Measurements from ENCODE around the gene NAV1.
"Not testable (repeated sequence)": the region's sequence is repeated elsewhere in the genome, so short reads cannot be mapped to it uniquely, and the experiment has no call there.

NAV1 gene

DNA sequence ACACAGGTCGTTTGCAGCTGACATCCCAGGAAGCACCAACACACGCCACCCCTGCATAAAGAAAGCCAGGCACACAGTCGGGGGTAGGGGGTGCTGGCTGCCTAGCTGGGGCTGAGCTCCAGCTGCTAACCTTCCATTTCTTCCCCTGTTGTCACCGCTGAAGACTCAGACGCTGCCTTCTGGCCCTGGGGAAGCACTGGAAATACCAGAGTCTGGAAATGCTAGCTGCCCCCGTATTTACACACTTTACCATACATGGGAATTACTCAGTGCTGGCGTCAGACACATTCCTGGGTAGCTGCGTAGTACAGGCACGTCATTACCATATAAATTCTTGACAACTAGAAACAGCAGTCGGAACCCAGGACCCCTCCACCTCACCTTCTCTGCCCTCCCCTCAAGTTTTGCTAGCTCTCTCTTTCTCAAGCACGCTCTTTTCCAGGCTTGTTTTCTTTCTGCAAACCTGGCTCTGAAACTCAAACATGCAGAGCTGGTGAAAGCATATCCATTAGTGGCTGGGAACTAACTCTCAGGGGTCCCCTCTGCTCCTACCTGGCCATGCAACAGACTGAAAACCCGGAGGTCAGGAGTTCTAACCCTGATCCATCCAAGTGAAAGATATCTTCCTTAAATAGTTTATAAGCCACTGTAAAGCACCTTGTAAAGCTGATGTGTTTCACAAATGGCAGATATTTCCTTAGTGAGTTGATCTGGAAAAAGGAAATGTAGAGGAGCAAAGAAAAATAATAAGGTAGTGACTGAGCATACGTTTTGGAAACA is 35.3 kb upstream of the NAV1 start:
- no peak for DNase-seq

DNA sequence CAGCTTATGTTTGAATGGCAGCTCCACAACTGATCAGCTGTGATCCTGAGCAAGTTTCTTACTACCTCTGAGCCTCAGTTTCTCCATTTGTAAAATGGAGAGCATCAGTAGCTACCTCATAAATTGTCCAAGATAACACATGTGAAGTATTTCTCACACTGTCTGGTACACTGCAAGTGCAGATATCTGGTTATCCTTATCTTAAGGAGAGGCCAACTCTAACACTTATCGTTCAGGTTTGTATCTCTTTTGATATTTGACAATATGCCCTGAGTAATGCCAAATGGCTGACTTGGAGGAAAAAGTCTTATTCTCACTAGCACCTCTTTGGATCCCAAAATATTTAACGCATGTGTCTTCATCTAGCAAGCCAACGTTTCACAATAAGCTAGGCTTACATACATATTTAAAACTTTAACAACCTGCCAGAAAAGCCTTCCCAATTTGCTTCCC is 34.7 kb upstream of the NAV1 start:
- no peak for DNase-seq

DNA sequence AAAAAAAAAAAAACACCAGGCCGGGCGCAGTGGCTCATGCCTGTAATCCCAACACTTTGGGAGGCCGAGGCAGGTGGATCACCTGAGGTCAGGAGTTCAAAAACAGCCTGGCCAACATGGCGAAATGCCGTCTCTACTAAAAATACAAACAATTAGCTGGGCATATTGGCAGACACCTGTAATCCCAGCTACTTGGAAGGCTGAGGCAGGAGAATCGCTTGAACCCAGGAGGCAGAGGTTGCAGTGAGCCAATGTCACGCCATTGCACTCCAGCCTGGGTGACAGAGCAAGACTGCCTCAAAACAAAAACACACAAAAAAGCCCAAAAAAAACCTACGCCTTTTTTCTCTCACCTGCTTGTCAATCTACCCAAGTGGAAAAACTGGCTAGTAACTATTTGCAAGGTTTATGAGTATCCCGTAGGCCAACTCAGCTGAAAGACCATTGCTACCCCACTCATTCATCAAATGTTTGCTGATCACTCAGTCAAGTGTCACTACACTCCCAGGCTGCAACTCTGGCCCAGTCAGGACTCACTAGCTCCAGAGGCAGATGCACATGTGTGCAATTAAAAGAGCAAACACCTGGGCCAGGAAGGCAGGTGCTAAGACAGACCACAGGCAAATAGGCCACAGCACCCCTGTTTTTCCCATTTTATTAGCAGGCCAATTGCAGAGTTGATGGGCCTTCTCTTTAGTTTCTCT is 34.0 kb upstream of the NAV1 start:
- DNase-seq, result no peak

DNA sequence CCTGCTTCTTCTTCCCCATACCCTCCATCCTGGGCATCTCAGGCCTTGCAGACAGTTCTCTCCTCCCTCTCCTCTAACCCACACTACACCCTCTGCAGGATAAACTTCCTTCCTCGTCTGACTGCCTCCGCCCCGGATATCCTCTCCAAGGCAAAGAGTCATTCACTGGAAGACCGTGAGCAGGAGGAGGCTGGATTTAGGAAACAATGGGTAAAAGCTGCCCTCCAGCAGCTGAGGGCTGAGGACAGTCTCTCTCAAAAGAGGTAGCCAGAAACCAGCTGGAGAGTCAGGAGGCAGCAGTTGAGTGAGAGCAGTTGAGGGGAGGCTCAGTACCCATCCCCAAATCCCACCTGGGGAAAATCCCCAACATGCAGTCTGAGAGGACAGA is 33.4 kb upstream of the NAV1 start:
- no peak for DNase-seq

DNA sequence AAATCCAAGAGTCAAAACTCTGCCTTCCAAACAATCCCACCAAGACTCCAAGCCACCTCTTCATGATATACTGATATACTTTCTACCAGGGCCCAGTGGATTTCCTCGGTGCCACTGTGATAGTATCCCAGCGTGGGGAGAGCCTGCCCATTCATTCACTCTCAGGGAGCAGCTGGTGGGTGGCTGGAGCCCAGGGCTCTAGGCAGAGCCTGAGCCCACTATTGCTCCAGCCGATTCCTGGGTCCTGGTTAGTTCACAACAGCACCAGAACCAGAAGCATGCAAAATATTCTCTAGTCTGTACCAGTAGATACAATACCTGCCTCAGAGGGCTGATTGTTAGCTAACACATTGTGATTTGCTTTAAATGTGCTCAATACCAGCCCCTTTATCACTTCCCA is 32.8 kb upstream of the NAV1 start:
- DNase-seq, result no peak

DNA sequence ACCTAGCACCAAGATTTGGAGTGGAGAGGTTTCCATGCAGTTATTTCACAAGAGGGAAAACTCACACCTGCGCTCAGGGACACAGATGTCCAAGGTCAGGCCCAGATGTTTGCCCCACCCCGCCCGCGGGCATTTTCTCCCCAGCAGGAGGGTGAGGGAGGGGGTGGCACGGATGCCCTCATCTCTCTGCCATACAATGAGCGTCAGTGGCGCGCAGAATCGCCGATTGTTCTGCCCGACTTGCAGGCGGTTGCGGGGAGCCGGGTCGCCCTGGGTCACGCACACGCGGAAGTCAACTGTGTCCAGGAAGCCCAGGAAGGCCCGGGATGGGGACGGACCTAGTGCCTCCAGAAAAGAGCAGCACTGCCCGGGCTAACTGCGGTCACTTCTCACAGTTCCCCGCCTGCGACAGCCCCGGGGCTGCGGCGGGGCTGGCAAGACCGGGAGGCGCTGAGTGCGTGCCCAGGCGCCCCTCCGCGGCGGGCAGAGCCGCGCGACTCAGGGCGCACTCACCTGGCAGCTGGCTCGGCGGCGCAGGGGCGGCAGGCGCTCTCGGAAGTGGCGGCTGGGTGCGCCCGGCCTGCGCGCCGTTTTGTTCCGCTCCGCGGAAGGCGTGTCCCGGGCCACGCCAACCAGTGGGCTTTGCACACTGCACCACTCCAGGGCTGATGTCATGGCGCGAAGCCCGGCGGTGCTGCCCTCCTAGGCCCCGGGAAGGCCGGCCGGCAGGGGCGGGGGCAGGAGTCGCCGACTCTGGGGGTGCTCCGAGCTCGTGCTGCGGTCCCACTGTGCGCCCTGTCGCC is 32.2 kb upstream of the NAV1 start, which contains the start of gene CSRP1:
CSRP1 (minus strand) TSS at position 567 of the 803 bp plus-strand sequence. CDS start 10,820 bp downstream, outside the sequence.
- peak; percentile 90 for DNase-seq

DNA sequence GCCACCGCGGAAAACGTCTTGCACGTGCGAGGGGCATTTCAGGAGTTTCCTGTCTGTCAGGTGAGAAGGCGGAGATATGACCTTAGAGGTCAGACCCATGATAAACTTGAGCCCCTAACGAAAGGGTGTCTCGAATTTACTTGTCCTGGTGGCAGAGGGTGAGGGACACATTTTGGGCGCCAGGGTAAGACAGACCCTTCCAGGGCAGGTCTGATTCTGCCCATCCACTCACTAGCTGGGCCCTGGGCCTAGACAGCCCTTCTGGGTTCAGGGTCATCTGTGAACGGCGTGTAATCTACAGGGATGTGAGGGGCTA is 31.6 kb upstream of the NAV1 start:
- no peak for DNase-seq

DNA sequence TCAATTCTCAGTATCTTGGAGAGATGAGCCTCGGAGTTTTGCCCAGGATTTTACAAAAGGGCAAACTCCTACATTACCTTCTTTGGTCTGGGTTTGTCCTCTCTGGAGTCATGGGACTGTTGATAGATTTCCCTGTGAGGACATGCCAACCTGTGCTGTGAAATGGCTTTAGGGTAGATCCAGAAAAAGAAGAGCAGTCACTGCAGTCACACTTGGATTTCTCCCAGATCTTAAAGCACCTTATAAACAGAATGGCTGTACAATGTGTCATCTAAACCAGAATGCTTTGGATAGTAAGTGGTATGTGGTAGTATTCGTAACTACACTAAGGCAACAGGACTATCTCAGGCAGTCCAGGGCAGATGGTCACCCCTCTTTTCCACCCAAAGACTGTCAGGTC is 30.1 kb upstream of the NAV1 start:
- no peak for DNase-seq

DNA sequence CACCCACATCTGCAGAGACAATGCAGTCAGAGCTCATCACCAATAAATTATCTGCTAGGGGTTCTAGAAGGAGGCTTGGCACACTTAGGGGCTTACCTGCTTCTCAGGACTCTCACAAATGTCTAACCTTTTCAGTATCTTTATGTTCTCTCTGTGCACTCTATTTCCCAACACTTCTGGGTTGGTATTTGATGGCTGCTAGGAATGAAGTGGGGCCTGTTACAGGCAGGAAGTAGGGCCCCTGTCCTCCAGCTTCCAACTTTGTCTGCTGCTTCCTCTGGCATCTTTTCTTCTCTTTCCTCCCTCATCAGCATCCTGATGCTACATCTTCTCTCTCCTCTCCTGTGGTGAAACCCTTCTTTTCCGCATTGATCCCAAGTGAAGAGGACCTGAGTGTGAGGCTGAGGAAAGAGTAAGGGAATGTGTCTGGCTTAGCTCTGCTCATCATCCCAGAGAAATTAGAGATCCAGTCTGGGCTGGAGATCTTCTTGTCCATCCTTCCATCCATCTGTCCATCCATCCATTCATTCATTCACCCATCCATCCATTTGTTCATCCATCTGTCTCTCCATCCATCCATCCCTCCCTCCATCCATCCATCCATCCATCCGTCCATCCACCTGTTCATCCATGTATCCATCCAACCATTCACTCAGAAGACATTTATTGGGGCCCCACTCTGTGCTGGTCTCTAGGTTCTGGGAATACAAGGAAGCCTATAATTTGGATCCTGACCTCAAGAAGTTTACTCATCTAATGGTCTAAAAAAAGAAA is 29.1 kb upstream of the NAV1 start:
- DNase-seq, result no peak

DNA sequence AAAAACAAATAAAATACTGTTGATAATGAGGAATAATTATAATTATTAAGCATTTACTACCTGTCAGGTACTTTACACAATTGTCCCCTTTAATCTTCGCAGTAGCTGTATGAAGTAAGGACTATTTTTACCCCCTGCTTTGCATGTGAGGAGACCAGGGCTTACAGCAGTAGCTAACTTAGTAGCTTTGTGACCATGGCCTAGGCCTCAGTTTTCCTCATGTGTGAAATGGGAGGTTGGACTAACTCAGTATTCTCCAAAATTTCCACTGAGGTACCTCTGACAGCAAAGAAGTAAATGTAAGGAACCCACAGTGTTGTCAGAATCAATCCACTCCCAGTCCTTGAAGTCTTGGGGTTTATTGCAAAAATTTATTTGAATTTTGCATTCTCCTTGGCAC is 28.2 kb upstream of the NAV1 start:
- no peak for DNase-seq

DNA sequence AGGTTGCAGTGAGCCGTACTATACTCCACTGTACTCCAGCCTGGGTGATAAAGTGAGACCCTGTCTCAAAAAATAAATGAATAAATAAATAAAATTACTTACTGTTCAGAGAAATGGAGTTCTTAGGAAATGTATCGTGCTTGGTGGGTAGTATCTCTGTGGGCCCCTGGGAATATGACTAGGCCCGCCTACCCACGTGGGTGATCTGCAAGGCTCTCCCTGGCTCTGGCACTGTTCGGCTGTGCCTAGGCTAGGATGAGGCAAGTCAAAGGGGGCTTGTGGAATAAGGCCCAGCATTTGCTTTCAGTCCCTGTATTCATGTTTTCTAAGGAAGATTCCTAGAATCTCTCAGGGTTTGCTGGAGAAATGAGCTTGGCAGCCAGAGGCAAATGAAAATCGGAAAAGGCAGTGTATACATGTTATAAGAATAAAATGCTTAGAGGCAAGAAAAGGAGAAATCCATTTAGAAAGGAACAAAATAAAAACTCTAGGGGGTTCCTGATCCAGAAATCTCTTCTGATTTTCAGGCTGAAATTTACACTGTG is 27.5 kb upstream of the NAV1 start:
- DNase-seq, result no peak

DNA sequence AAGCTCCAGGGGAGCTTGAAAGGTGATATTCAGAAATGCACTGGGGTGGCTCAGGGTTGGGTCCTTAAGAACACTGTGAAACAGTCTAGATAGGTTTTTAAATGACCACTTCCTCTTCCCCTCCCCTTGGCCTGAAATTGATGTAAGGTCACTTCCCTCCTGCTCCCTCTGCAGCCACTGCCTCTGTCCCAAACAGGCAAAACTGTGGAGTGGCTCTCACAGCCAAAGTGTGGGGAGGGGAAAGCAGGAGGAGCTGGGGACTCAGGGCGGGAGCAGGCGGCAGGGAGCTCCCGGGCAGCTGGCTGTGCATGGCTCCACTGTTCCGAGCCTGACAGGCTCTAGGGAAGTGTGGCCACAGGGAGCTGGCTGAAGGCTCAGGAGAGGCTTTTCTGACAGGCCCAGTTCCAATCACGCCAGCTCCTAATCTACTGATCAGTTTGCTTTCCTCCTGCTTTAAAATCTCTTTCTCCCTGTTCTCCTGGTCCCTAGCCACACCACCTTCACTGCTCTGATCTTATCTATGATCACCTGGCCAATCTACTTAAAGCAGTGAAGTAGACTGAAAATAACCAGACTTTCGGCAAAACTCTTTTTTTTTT is 26.9 kb upstream of the NAV1 start:
- no peak for DNase-seq

DNA sequence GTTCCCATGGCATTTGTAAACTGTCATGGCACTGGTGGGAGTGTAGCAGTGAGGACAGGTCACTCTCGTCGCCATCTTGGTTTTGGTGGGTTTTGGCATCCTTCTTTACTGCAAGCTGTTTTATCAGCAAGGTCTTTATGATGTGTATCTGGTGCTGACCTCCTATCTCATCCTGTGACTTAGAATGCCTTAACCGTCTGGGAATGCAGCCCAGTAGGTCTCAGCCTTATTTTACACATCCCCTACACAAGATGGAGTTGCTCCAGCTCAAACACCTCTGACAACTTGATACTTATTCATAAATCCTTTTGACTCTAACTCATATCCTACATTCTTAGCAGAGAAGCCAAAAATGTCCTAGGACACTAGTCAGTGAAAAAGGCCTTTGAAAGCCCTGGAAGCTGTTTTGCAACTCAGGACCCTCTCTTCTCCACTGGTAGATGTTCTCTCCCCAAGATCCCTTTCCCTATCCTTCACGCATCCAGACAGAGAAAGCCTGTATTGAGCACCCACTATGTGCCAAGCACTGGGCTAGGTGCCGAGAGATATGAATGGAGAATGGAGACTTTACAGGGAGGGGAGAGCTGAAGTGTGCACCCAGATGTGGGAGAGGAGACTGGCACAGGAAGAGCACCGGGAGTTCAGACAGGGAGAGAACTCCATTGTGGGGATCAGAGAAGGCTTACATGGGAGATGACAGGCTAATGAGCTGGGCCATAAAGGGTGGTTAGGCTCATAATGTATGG is 25.3 kb upstream of the NAV1 start:
- DNase-seq, result no peak

DNA sequence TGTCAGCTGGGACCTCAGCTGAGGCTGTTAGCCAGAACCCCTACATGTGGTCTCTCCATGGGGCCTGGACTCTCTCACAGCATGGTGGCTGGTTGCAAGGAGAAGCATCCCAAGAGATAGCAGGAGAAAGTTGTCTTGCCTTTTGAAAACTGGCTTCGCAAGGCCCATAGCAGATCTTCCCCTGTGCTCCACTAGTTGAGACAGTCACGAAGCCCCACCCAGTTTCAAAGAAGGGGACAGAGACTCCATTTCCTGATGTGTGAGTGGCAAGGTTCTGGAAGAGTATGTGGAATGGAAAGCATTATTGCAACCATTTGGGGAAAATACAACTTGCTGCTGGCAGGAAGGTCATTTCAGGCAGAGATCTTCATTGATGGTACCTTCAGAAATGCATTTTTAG is 24.5 kb upstream of the NAV1 start:
- no peak for DNase-seq

DNA sequence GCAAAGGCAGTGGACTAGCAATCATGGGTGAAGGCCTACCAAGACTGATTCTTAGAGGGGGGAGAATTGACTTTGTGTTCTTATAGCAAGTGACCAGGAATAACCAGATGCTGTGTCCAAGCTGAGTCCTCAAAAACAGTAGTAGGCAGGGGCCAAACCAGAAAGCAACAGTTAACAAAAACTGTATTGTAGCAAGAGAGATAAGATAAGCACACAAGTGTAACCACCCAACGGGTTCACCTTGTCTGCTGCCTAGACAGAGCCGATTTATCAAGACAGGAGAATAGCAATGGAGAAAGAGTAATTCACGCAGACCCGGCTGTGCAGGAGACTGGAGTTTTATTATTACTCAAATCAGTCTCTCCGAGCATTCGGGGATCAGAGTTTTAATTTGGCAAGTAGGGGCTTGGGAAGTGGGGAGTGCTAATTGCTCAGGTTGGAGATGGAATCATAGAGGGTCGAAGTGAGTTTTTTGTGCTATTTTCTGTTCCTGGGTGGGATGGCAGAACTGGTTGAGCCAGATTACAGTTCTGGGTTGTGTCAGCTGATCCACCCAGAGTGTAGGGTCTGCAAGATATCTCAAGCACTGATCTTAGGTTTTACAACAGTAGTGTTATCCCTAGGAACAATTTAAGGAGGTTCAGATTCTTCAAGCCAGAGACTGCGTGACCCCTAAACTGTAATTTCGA is 23.7 kb upstream of the NAV1 start:
- no peak for DNase-seq

DNA sequence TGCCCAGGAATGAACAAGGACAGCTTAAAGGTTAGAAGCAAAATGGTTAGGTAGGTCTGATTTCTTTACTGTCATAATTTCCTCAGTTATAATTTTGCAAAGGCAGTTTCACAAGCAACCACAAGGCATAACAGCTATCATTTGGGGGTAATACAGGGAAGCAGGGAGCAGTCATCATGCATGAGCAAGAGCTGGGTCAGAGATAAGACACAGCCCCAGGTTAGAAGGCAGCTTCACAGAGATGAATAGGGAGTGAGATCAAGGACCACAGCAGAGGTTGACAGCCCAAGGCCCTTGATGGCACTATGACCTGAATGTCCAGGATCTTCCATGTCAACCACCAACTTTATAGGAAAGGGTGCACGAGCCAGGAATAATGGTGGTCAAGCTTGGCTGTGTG is 23.0 kb upstream of the NAV1 start:
- no peak for DNase-seq

DNA sequence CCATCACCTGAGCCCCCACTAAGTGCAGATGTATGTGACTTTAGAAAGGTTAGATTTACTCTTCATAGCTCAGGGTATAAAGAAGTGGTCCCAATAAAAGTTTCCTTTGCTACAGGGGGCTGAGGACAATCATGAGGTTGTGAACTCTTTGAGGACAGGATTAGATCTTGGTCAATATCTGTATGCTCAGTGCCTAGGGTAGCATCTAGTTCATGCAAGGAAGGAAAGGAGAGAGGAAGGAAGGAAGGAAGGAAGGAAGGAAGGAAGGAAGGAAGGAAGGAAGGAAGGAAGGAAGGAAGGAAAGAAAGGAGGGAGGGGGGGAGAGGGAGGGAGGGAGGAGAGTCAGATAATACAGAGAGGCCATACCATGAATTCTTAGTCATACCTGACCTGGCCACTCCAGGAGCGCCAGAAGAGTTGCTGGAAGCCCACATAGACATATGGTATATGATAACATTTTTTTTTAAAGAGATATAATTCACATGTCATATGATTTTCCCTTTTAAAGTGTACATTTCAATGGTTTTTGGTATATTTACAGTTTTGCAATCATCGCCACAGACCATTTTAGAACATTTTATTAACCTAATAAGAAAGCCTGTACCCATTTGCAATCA is 22.3 kb upstream of the NAV1 start:
- no peak for DNase-seq

DNA sequence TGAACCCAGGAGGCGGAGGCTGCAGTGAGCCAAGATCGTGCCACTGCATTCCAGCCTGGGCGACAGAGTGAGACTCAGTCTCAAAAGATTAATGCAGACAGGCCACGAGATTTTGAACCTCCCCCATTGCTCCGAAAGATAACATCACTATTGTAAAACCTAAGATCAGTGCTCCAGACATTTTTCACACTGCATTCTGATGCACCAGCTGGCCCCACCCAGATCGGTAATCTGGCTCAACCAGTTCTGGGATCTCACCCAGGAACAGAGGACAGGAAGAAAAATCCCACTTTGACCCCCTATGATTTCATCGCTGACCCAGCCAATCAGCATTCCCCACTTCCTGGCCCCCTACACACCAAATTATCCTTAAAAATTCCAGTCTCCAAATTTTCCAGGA is 21.3 kb upstream of the NAV1 start:
- DNase-seq, result no peak

DNA sequence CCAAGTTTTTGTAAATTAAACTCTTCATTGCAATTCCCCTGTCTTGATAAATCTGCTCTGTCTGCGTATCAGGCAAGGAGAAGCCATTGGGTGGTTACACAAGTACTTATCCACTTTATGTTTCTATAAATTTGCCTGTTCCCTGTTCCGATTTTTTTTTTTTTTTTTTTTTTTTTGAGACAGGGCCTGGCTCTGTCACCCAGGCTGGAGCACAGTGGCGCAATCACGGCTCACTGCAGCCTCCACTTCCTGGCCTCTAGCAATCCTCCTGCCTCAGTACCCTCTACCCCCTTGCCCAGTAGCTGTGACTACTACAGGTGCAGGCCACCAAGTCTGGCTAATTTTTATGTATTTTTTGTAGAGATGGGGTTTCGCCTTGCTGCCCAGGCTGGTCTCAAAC is 20.9 kb upstream of the NAV1 start:
- no peak for DNase-seq

DNA sequence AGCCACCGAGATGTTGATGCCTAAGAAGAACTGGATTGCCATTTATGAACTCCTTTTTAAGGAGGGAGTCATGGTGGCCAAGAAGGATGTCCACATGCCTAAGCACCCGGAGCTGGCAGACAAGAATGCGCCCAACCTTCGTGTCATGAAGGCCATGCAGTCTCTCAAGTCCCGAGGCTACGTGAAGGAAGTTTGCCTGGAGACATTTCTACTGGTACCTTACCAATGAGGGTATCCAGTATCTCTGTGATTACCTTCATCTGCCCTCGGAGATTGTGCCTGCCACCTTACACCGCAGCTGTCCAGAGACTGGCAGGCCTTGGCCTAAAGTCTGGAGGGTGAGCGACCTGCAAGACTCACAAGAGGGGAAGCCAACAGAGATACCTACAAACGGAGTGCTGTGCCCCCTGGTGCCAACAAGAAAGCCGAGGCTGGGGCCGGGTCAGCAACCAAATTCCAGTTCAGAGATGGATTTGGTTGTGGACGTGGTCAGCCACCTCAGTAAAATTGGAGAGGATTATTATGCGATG is 18.8 kb upstream of the NAV1 start:
- not testable (repeated sequence) for DNase-seq

Data from stimulated activated CD4-positive, alpha-beta T cell treated with anti-CD3 and anti-CD28 coated beads, Interleukin-15, amount 100 ng/mL, for 24 hours (primary cell).